Smooth muscle cell (in vitro differentiated cells): ENCODE data around the gene IRS2. TPM values are rescaled to one million over a fixed set of nuclear protein-coding genes. Genes with fewer than 3 reads are reported as not detected.

Experiments
- DNase-seq: peaks from one replicate; lab custom pipeline; 2025; ENCODE audit not compliant: unreplicated experiment; lab: John Stamatoyannopoulos, UW
- H2AFZ ChIP-seq: fragments of 200-600 bp; sonication (generic); 2 replicates; pipeline ENCODE4 v1.6.0; 2016; ENCODE audit warnings: antibody characterized with exemption, low read depth, mild to moderate bottlenecking
- H3F3A ChIP-seq: fragments of 200-600 bp; sonication (generic); 2 replicates; pipeline ENCODE4 v1.6.0; 2017; ENCODE audit warnings: antibody characterized with exemption, low read depth
- H3K27ac ChIP-seq: fragments of 200-600 bp; sonication (generic); 2 replicates; pipeline ENCODE4 v1.5.1; 2016; ENCODE audit warnings: low read depth, mild to moderate bottlenecking
- H3K27me3 ChIP-seq: fragments of 200-600 bp; sonication (generic); 2 replicates; pipeline ENCODE4 v1.6.1; 2016; ENCODE audit warnings: low read depth, mild to moderate bottlenecking
- H3K36me3 ChIP-seq: fragments of 200-600 bp; sonication (generic); 2 replicates; pipeline ENCODE4 v1.5.1; 2016; ENCODE audit warnings: low read depth
- H3K4me1 ChIP-seq: fragments of 200-600 bp; sonication (generic); 2 replicates; pipeline ENCODE4 v1.5.1; 2016; ENCODE audit warnings: low read depth
- H3K4me2 ChIP-seq: fragments of 200-600 bp; sonication (generic); 2 replicates; pipeline ENCODE4 v1.6.0; 2016; ENCODE audit warnings: mild to moderate bottlenecking
- H3K4me3 ChIP-seq: fragments of 200-600 bp; sonication (generic); 2 replicates; pipeline ENCODE4 v1.5.1; 2016; ENCODE audit warnings: mild to moderate bottlenecking
- H3K79me2 ChIP-seq: fragments of 200-600 bp; sonication (generic); 2 replicates; pipeline ENCODE4 v1.6.0; 2016; ENCODE audit warnings: low read depth, mild to moderate bottlenecking
- H3K9ac ChIP-seq: fragments of 200-600 bp; sonication (generic); 2 replicates; pipeline ENCODE4 v1.6.0; 2016; ENCODE audit warnings: low read depth
- H3K9me3 ChIP-seq: fragments of 200-600 bp; sonication (generic); replicated peaks from 2 replicates; pipeline ENCODE4 v1.5.1; 2016; ENCODE audit warnings: low read depth
- H4K20me1 ChIP-seq: fragments of 200-600 bp; sonication (generic); 2 replicates; pipeline ENCODE4 v1.6.0; 2016; ENCODE audit warnings: low read depth
- CTCF ChIP-seq: fragments of 200-600 bp; sonication (generic); IDR thresholded peaks from 2 replicates; pipeline ENCODE4 v1.5.1; 2017; ENCODE audit warnings: borderline replicate concordance, mild to moderate bottlenecking, antibody characterized with exemption; ENCODE audit not compliant: insufficient read depth, poor library complexity, severe bottlenecking
- WGBS: methylation state at CpG from one replicate; pipeline ENCODE4 v1.1.7; 2016; ENCODE audit warnings: low lambda C conversion rate; 5-methylcytosine and 5-hydroxymethylcytosine counted together
- polyA plus RNA-seq: library from polyadenylated mRNA; unstranded; fragments of >200 nt; fragmentation: Nextera tagmentation; extraction: Ambion mirVana; gene quantifications from 2 replicates; pipeline ENCODE4 v1.2.1, GENCODE V29; 2016
- total RNA-seq: library from RNA; depleted of rRNA; stranded (reverse); fragments of >200 nt; gene quantifications from 2 replicates; pipeline ENCODE4 v1.2.3, GENCODE V29; 2014

The IRS2 gene
- total and polyA plus RNA-seq, 2 experiments from 2014 or later = 0.90 to 1.7 TPM

- H3K9me3 ChIP-seq = no peaks in the 10 kb centered on the region
- H3K4me1 ChIP-seq = no peaks in the 10 kb centered on the region
- no peak overlapping the region for H2AFZ ChIP-seq
- 91% methylated on average over 15 of the region's 15 CpGs for WGBS
- no peak overlapping the region for H3K4me3 ChIP-seq
- H3K27ac ChIP-seq = no peak overlapping the region
- TF ChIP-seq CTCF = no peak
- H4K20me1 ChIP-seq = no peaks in the 10 kb centered on the region
- H3K79me2 ChIP-seq = no peaks in the 10 kb centered on the region
- H3K4me2 ChIP-seq = no peak overlapping the region
- H3K27me3 ChIP-seq = no peaks in the 10 kb centered on the region
- DNase-seq = no peak
- H3F3A ChIP-seq = no peaks in the 10 kb centered on the region
- H3K36me3 ChIP-seq = no peaks in the 10 kb centered on the region
- no peak overlapping the region for H3K9ac ChIP-seq
Measured at GRCh38 chr13:109771926-109772325, 14.5 kb downstream of the IRS2 start.

- Histone ChIP-seq H3K79me2 (no peaks in the 10 kb centered on the region), H3K9ac (no peak overlapping the region), H3K9me3 (no peaks in the 10 kb centered on the region), H4K20me1 (no peaks in the 10 kb centered on the region), H3K4me3 (no peak overlapping the region), H3F3A (no peaks in the 10 kb centered on the region), H3K27me3 (no peaks in the 10 kb centered on the region), H3K27ac (no peak overlapping the region), H3K4me2 (no peak overlapping the region), H3K4me1 (no peaks in the 10 kb centered on the region), H2AFZ (no peak overlapping the region), H3K36me3 (no peaks in the 10 kb centered on the region)
- no peak for DNase-seq
- 95% methylated on average over 6 of the region's 6 CpGs for WGBS
- TF ChIP-seq CTCF = no peak
Measured at GRCh38 chr13:109770436-109770835, 15.9 kb downstream of the IRS2 start.

- no peak overlapping the region for H3K4me3 ChIP-seq
- H3K9me3 ChIP-seq = no peaks in the 10 kb centered on the region
- no peak for DNase-seq
- H3K4me2 ChIP-seq = no peak overlapping the region
- H3K79me2 ChIP-seq = no peaks in the 10 kb centered on the region
- H4K20me1 ChIP-seq = no peaks in the 10 kb centered on the region
- no peaks in the 10 kb centered on the region for H3K36me3 ChIP-seq
- H3K4me1 ChIP-seq = no peaks in the 10 kb centered on the region
- no peak overlapping the region for H2AFZ ChIP-seq
- no peak overlapping the region for H3K9ac ChIP-seq
- TF ChIP-seq CTCF = no peak
- no peak overlapping the region for H3K27ac ChIP-seq
- no peaks in the 10 kb centered on the region for H3F3A ChIP-seq
- H3K27me3 ChIP-seq = no peaks in the 10 kb centered on the region
- 96% methylated on average over 5 of the region's 5 CpGs for WGBS
Measured at GRCh38 chr13:109769921-109770320, 16.5 kb downstream of the IRS2 start.

GRCh38 chr13:109769275-109769674 is 17.1 kb downstream of the IRS2 start:
- WGBS = 85% methylated on average over 4 of the region's 4 CpGs
- Histone ChIP-seq H3K4me3 (no peak overlapping the region), H3K27me3 (no peaks in the 10 kb centered on the region), H3F3A (no peaks in the 10 kb centered on the region), H3K79me2 (no peaks in the 10 kb centered on the region), H4K20me1 (no peaks in the 10 kb centered on the region), H3K4me2 (no peak overlapping the region), H2AFZ (no peak overlapping the region), H3K36me3 (no peaks in the 10 kb centered on the region), H3K9ac (no peak overlapping the region), H3K4me1 (no peaks in the 10 kb centered on the region), H3K9me3 (no peaks in the 10 kb centered on the region), H3K27ac (no peak overlapping the region)
- no peak for DNase-seq
- no peak for TF ChIP-seq CTCF
